ENCODE results near the gene RNF5. TPM values are rescaled to one million over a fixed set of nuclear protein-coding genes. Genes with fewer than 3 reads are reported as not detected.

The RNF5 gene
- polyA plus RNA-seq, 1 of the 3 experiments (the other 2 are of a cell fraction) = 110 TPM

DNA sequence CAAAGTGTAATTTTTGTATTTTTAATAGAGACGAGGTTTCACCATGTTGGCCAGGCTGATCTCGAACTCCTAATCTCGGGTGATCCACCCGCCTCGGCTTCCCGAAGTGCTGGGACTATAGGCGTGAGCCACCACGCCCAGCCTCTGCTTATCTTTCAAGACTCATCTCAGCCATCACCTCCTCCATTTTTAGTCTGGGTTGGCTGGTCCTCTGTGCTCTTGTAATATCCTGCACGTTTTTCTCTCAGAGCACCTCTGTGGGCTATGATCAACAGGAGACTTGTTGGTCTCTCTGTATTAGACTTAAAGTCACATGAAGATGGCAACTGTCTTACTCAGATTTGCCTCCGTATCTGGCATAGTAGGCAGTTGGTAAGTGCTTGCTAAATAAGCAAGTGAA is 38.1 kb downstream of the RNF5 start (continued):
- TF ChIP-seq, protein P1, sequence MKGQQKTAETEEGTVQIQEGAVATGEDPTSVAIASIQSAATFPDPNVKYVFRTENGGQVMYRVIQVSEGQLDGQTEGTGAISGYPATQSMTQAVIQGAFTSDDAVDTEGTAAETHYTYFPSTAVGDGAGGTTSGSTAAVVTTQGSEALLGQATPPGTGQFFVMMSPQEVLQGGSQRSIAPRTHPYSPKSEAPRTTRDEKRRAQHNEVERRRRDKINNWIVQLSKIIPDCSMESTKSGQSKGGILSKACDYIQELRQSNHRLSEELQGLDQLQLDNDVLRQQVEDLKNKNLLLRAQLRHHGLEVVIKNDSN (IDR thresholded peaks at IDR 0.05; ENCODE audit: borderline replicate concordance, low read depth) = no peak

DNA sequence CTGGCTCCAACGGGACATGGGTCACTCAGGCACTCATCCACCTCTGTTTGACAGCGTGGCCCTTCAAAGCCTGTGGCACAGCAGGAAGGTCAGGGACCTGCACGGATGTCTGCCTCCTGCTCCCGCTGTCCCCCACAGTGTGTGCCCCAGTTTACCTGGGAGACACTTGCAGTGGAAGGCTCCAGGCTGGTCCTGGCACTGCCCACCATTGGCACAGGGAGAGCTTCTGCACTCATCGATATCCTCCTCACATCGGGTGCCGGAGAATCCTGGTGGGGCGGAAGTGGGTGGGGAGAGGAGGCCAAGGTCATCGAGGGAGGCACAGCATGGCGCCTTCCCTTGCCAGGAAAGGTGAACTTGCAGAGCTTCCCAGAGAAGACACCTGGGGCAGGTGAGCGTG is 38.8 kb downstream of the RNF5 start:
- Histone ChIP-seq H2AFZ (ENCODE audit: low read depth) (no peak overlapping the region), H3K4me1 (ENCODE audit: control insufficient read depth in 1 of 2, insufficient read depth in 2 of 2, low read depth in 1 of 2, low read length in 1 of 2) (no peaks in the 10 kb centered on the region), H4K20me1 (ENCODE audit: insufficient read depth) (no peaks in the 10 kb centered on the region), H3K36me3 (replicated peaks in 1 of 2; ENCODE audit: control insufficient read depth in 1 of 2, insufficient read depth in 2 of 2, low read length in 1 of 2) (no peaks in the 10 kb centered on the region), H3K4me2 (no peak overlapping the region), H3F3A (replicated peaks; ENCODE audit: insufficient read depth) (no peaks in the 10 kb centered on the region), H3K9me2 (no peaks in the 10 kb centered on the region), H3K9me3 (no peaks in the 10 kb centered on the region), H3K27ac (ENCODE audit: low read depth in 2 of 2, low read length in 1 of 2) (no peak overlapping the region), H3K27me3 (ENCODE audit: insufficient read depth) (peaks cover 93% of the 10 kb centered on the region), H3K9ac (no peak overlapping the region), H3K79me2 (ENCODE audit: insufficient read depth) (no peaks in the 10 kb centered on the region), H3K4me3 (ENCODE audit: low read depth in 2 of 2, low read length in 1 of 2) (no peak overlapping the region)
- TF ChIP-seq FOXM1 (IDR thresholded peaks at IDR 0.05; ENCODE audit: low read depth) (no peak), FOXJ3 (CRISPR knock-in tag; IDR thresholded peaks at IDR 0.05) (no peak), EP300 (IDR thresholded peaks at IDR 0.05; ENCODE audit: borderline replicate concordance in 1 of 2, low read depth in 1 of 2, low read length in 1 of 2) (no peak), TAF1 (IDR thresholded peaks at IDR 0.05; ENCODE audit: borderline replicate concordance, low read depth, low read length) (no peak), RCOR1 (IDR thresholded peaks at IDR 0.05; ENCODE audit: low read length) (no peak), GATA2 (CRISPR knock-in tag; IDR thresholded peaks at IDR 0.05) (no peak), NRF1 (IDR thresholded peaks at IDR 0.05; ENCODE audit: low read depth, low read length) (no peak), TEAD4 (IDR thresholded peaks at IDR 0.05; ENCODE audit: borderline replicate concordance, insufficient read depth) (no peak), SIN3A (IDR thresholded peaks at IDR 0.05; ENCODE audit: borderline replicate concordance, low read depth, low read length) (no peak), RAD21 (IDR thresholded peaks at IDR 0.05; ENCODE audit: low read length) (no peak), RFX5 (IDR thresholded peaks at IDR 0.05; ENCODE audit: low read length) (no peak)
- TF ChIP-seq, protein P2, sequence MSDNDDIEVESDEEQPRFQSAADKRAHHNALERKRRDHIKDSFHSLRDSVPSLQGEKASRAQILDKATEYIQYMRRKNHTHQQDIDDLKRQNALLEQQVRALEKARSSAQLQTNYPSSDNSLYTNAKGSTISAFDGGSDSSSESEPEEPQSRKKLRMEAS (IDR thresholded peaks at IDR 0.05; ENCODE audit: low read depth) = no peak
- TF ChIP-seq, protein P3, sequence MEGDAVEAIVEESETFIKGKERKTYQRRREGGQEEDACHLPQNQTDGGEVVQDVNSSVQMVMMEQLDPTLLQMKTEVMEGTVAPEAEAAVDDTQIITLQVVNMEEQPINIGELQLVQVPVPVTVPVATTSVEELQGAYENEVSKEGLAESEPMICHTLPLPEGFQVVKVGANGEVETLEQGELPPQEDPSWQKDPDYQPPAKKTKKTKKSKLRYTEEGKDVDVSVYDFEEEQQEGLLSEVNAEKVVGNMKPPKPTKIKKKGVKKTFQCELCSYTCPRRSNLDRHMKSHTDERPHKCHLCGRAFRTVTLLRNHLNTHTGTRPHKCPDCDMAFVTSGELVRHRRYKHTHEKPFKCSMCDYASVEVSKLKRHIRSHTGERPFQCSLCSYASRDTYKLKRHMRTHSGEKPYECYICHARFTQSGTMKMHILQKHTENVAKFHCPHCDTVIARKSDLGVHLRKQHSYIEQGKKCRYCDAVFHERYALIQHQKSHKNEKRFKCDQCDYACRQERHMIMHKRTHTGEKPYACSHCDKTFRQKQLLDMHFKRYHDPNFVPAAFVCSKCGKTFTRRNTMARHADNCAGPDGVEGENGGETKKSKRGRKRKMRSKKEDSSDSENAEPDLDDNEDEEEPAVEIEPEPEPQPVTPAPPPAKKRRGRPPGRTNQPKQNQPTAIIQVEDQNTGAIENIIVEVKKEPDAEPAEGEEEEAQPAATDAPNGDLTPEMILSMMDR (IDR thresholded peaks at IDR 0.05) = no peak
- TF ChIP-seq, protein P4, sequence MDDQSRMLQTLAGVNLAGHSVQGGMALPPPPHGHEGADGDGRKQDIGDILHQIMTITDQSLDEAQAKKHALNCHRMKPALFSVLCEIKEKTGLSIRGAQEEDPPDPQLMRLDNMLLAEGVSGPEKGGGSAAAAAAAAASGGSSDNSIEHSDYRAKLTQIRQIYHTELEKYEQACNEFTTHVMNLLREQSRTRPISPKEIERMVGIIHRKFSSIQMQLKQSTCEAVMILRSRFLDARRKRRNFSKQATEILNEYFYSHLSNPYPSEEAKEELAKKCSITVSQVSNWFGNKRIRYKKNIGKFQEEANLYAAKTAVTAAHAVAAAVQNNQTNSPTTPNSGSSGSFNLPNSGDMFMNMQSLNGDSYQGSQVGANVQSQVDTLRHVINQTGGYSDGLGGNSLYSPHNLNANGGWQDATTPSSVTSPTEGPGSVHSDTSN (IDR thresholded peaks at IDR 0.05) = no peak
- WGBS (ENCODE audit: low lambda C conversion rate) = 29% methylated on average over 11 of the region's 11 CpGs
- CTCF ChIA-PET = interaction anchor here (0.6 kb wide), 1 partner anchor 631 kb away, joined by 3 read pairs; the partner anchor contains the start of gene LST1
- no peak for DNase-seq
- POLR2A ChIA-PET = no interaction called here

All from SK-N-SH (cell line).